Stimulated activated CD8-positive, alpha-beta memory T cell treated with anti-CD3 and anti-CD28 coated beads, Interleukin-7, amount 100 ng/mL, for 1 hour (primary cell): Measurements from ENCODE around the gene TCF19.
"Not testable (repeated sequence)": the region's sequence is repeated elsewhere in the genome, so short reads cannot be mapped to it uniquely, and the experiment has no call there.

Experiments
- DNase-seq, 2 donors: peaks; one replicate each; pipeline ENCODE4 v3.0.0-alpha.2; 2020; ENCODE audit warnings: low read depth in 2 of 2

The TCF19 gene

GRCh38 chr6:31161216-31162126, 3.1 kb downstream of the TCF19 start:
- DNase-seq = no peak

GRCh38 chr6:31162463-31163165, 4.2 kb downstream of the TCF19 start:
- DNase-seq = no peak

GRCh38 chr6:31163922-31164321, 5.5 kb downstream of the TCF19 start:
- no peak for DNase-seq

- not testable (repeated sequence) for DNase-seq
Observed at GRCh38 chr6:31164475-31165063, 6.2 kb downstream of the TCF19 start.

- DNase-seq = not testable (repeated sequence)
Observed at GRCh38 chr6:31165064-31165832, 6.9 kb downstream of the TCF19 start.

- DNase-seq = no peak
Observed at GRCh38 chr6:31165986-31166385, 7.6 kb downstream of the TCF19 start.

- no peak for DNase-seq
Observed at GRCh38 chr6:31168606-31169005, 10.2 kb downstream of the TCF19 start.

GRCh38 chr6:31169123-31169857, 10.9 kb downstream of the TCF19 start:
- DNase-seq = no peak

- not testable (repeated sequence) for DNase-seq
Observed at GRCh38 chr6:31169858-31170599, 11.6 kb downstream of the TCF19 start.

GRCh38 chr6:31170600-31170881, 12.2 kb downstream of the TCF19 start, which contains the start of gene POU5F1:
Gene POU5F1, minus strand, starts transcription at chr6:31170682. Its CDS starts 62 bp downstream, at chr6:31170620.
- DNase-seq = no peak

GRCh38 chr6:31170987-31171671, 12.7 kb downstream of the TCF19 start:
- no peak for DNase-seq

GRCh38 chr6:31171931-31172905, 13.8 kb downstream of the TCF19 start:
- DNase-seq = no peak

GRCh38 chr6:31172973-31173384, 14.6 kb downstream of the TCF19 start:
- no peak for DNase-seq

- DNase-seq = no peak
Observed at GRCh38 chr6:31173406-31173805, 15.0 kb downstream of the TCF19 start.

- DNase-seq = no peak
Observed at GRCh38 chr6:31174378-31174777, 16.0 kb downstream of the TCF19 start.

- no peak for DNase-seq
Observed at GRCh38 chr6:31175971-31176370, 17.6 kb downstream of the TCF19 start.

GRCh38 chr6:31178143-31179041, 20.0 kb downstream of the TCF19 start:
- no peak for DNase-seq

GRCh38 chr6:31179042-31179386, 20.6 kb downstream of the TCF19 start:
- DNase-seq = no peak
